Measurements from ENCODE around the gene UNC93A.

The UNC93A gene

DNA sequence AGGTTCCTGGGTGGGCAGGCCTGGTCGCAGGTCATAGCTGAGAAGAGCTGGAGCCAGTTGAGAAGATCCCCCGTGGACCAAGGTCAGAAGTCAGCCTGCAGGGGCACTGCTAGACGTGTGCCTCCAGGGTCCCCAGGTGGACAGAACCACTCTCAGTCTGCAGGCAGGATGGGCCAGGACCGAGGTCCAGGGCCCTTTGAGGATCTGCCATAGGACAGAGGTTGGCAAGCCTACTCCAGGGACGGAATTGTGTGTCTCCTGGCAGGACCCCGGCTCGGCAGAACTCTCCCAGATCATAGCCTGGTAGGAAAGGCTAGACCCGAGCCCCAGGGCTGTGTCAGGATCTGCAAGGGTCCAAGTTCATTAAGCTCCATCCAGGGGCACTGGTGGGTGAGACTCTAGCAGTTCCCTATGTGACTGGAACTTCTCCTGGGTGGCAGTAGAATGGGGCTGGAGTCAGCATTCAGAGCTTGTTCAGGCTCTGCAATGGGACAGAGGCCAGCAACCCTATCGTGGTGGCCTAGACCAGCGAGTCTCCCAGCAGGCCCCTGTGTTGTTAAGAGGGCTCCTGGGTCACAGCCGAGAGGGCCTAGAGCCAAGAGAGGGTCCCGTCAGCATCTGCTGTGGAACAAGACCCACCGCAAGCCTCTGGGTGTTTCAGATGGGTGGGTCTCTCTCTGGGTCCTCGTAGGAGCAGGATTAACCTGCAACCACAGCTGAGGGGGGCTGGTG is 51.9 kb downstream of the UNC93A start:
- no peak for DNase-seq (ENCODE audit: low read depth)

DNA sequence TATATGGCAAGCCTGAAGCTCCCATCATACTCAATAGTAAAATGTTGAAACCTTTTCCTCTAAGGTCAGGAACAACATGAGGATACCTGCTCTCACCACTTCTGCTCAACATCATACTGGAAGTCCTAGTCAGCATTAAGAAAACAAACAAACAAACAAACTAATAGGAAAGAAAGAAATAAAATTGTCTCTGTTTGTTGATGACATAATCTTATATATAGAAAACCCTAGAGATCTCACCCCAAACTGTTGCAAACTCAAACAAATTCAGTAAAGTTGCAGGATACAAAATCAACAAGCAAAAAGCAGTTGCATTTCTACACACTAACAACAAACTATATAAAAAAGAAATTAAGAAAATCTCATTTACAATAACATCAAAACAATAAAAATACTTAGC is 54.2 kb downstream of the UNC93A start:
- no peak for DNase-seq (ENCODE audit: low read depth)
- TF ChIP-seq, protein P1, sequence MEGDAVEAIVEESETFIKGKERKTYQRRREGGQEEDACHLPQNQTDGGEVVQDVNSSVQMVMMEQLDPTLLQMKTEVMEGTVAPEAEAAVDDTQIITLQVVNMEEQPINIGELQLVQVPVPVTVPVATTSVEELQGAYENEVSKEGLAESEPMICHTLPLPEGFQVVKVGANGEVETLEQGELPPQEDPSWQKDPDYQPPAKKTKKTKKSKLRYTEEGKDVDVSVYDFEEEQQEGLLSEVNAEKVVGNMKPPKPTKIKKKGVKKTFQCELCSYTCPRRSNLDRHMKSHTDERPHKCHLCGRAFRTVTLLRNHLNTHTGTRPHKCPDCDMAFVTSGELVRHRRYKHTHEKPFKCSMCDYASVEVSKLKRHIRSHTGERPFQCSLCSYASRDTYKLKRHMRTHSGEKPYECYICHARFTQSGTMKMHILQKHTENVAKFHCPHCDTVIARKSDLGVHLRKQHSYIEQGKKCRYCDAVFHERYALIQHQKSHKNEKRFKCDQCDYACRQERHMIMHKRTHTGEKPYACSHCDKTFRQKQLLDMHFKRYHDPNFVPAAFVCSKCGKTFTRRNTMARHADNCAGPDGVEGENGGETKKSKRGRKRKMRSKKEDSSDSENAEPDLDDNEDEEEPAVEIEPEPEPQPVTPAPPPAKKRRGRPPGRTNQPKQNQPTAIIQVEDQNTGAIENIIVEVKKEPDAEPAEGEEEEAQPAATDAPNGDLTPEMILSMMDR (IDR thresholded peaks at IDR 0.05; ENCODE audit: insufficient read depth, low read depth, low read length, missing control alignments): no peak

More for the DNA sequence above, 51.9 kb downstream of the UNC93A start:
- H3K4me3 ChIP-seq (ENCODE audit: low read length): no peak overlapping the region
- TF ChIP-seq, protein P1 (IDR thresholded peaks at IDR 0.05; ENCODE audit: insufficient read depth, low read depth, low read length, missing control alignments): no peak

DNA sequence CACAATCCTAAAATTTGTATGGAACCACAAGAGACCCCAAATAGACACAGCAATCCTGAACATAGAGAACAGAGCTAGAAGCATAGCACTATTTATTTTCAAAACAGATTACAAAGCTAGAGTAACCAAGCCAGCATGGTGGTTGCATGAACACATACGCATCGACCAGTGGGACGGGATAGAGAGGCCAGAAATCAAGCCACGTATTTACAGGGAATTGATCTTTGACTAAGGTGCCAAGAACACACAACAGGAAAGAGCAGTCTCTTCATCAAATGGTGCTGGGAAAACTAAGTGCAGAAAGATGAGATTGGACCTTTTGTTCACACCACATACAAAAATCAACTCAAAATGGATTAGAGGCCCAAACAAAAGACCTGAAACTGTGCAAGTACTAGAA is 54.8 kb downstream of the UNC93A start:
- TF ChIP-seq, protein P1 (IDR thresholded peaks at IDR 0.05; ENCODE audit: insufficient read depth, low read depth, low read length, missing control alignments): no peak
- H3K4me3 ChIP-seq (ENCODE audit: low read length): no peak overlapping the region
- no peak for DNase-seq (ENCODE audit: low read depth)

More for the DNA sequence above, 54.2 kb downstream of the UNC93A start:
- H3K4me3 ChIP-seq (ENCODE audit: low read length): no peak overlapping the region

- TF ChIP-seq, protein P1 (IDR thresholded peaks at IDR 0.05; ENCODE audit: insufficient read depth, low read depth, low read length, missing control alignments): no peak
- no peak for DNase-seq (ENCODE audit: low read depth)
- H3K4me3 ChIP-seq (ENCODE audit: low read length): no peak overlapping the region
Observed at GRCh38 chr6:167347226-167347625, 56.1 kb downstream of the UNC93A start.

- H3K4me3 ChIP-seq (ENCODE audit: low read length): no peak overlapping the region
- TF ChIP-seq, protein P1 (IDR thresholded peaks at IDR 0.05; ENCODE audit: insufficient read depth, low read depth, low read length, missing control alignments): no peak
Observed at GRCh38 chr6:167349631-167350274, 58.6 kb downstream of the UNC93A start.

GRCh38 chr6:167350275-167350696 is 59.2 kb downstream of the UNC93A start:
- TF ChIP-seq, protein P1 (IDR thresholded peaks at IDR 0.05; ENCODE audit: insufficient read depth, low read depth, low read length, missing control alignments): no peak
- H3K4me3 ChIP-seq (ENCODE audit: low read length): no peak overlapping the region
- no peak for DNase-seq (ENCODE audit: low read depth)

More at GRCh38 chr6:167349631-167350274, 58.6 kb downstream of the UNC93A start:
- DNase-seq (ENCODE audit: low read depth): no peak

Data from epithelial cell of esophagus (primary cell).